Measurements from ENCODE around the gene PALLD.

The PALLD gene

DNA sequence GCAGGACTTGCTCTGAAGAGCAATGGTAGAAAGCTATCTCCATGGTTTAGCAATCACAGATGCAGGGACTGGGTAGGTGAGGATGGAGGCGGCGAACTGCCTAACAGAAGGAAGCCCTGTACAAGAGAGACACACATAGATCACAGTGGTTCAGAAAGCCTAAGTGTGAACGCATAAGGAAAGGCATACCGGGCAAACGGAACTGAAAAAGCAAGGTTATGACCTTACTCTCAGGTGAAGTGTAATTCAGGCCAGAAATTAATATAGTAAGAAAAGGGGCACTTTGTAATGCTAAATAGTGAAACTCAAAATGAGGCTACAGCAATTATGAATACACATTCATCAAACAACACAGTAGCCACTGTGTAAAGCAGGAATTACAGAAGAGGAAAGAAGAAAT is 126.6 kb downstream of the PALLD start:
- no peak for DNase-seq (ENCODE audit: low read depth)

DNA sequence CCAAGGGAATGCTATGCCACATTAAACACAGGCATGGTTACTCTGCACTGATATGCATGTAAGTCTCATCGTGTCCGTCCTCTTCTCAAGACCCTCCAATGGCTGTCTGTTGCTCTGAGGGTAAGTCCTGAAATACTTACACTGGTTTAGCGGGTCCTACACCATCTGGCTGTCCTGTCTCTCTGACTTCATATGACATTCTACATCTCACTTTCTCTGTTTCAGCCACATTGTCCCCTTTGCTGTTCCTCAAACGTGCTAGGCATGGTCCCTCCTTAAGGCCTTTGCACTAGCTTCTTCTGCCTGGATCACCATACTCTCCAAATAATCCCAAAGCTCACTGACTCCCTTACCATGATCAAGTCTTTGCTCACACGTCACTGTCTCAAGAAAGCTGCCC is 131.4 kb downstream of the PALLD start:
- no peak for DNase-seq (ENCODE audit: low read depth)

DNA sequence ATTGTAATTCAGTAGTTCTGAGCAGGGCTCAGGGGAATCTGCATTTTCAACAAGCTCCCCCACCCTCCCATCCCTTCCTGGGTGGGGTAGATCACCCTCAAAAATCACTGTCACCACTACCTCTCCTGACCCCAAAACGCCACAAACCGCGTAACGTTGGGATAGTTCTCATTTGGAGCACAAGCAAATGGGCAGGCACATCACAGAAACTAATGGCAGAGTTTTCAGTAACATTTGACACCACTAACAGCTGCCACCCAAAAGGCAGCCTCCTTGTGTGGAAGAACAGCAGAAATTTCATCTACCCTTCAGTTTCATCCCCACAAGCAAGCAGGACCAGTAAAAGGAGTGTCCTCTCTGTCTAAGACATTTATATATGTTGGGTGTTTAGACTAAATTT is 132.7 kb downstream of the PALLD start:
- DNase-seq (ENCODE audit: low read depth): no peak

DNA sequence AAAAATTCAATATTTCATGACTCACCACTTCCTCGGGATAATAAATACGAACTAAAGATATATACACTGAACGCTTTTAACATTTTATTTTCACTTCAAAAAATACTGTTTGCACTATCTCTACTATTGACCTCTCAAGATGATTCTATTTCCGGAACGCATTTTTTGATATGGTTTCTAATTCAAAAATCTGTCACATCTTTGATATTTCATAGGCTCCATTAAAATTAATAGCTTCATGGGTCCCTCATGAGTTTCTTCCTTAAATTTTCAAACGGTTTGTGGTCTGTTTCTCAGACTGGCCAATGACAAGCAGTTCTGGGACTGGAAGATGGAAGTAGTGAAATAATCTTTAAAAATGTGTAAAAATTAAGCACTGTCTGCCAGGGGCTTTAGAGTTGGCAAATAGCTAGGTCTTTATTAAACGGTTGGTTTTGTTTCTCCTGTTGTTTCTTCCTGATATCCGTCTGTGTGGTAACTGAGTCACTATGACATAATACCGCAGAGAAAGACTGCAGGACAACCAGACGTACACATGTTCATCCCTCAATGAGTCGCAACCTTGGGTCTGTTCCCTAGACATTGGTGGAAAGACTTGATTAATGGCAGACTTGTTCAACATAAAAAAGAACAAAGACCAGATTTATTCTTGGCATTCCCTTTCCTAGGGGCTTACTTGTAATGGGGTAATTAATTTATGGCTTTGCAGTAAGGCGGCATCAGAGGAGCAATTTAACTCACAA is 133.8 kb downstream of the PALLD start:
- no peak for DNase-seq (ENCODE audit: low read depth)

DNA sequence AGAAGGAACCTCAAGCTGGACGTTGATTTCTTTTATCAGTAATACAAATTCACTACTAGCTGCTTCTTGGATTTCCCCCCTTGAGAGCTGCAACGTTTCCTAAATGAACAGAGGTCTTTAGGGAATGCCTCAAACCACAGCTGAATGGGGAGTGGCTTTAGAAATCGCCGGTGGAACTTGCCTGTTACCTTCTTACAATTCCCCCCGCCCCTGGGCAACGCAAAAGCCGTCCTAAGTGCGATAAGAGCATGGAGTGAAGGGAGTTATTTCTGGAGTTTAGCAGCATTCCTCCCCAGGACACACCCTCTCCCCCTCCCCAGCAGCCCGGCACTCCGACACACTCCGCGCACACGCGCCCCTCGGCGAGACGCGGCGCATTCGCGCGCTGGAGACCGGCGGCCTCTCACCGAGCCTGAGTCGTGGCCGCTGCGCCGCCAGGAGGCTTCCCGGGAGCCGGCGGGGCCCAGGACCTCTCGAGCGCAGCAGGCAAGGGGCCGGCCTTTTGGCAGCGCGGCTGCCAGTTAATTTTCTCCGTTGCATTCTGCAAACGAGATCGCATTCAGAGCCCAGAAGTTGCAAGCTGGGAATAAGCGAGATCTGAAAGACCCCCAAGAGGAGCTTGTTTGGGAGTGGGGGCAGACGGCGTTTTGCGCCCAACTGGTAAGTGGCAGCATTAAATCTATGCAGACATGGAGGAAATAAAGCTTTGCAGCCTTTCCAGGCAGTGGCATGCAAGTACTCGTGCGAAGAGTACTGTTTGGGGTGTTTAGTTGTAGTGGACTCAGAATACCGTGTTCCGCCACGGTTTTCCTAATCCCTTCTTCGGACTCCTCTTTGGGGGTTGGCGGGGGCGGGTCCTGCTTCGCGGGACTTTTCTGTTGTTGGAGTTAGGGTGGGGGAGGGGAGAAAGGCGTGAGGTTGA is 134.7 kb downstream of the PALLD start:
- DNase-seq (ENCODE audit: low read depth): no peak

DNA sequence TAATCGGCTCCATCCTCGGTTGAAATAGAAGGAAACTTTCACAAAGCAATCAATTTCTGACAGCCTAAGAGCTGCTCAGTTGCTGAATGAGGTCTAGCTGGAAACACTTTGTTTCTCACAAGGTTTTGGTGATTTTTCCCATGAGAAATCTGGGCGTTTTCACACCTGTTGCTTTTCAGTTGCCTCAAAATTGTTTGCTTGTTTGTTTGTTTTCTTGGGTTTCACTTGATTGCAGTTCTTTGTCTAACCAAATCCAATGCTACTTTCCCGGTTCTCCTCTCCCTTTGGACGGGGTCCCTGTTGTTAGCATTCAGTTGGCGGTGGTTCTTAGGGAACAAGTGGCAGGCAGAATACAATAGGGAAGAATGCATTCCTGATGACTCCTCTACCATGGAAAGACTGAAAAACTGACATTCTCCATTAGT is 135.5 kb downstream of the PALLD start:
- DNase-seq (ENCODE audit: low read depth): no peak

DNA sequence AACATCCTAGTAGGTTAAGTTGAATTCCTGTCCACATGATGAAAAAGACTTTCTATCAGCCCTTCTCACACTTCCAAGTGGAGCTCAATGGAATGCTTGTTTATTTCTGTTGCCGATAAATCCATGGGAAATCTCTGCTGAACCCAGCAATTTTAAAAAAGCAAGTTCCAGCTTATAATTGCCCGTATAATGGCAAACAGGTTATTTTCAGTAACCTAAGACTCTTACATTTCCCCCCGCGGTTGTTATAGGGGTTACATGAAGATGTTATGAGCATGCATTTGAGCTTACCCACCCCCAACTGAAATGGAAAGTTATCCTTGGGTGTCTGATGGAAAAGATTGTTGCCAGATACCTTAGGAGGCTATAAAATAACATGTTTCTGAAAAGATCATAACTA is 136.2 kb downstream of the PALLD start:
- no peak for DNase-seq (ENCODE audit: low read depth)

DNA sequence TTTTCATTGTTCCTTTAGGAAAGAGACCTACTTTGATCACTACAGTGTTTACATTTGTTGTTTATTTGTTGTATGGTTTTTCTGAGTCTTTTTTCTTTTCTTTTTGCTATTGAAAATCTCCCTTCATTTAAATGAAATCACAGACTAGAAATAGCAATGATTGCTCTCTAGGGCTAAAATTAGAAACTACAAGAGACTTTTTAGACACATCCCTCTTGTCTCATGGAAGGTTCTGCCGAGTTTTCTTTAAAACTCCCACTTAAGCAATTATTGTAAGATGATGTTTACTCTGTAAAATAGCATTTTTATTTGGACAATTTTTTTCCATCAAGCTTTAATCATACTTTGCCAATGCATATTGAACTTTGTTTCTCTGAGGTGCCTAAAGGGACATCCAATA is 136.6 kb downstream of the PALLD start:
- no peak for DNase-seq (ENCODE audit: low read depth)

DNA sequence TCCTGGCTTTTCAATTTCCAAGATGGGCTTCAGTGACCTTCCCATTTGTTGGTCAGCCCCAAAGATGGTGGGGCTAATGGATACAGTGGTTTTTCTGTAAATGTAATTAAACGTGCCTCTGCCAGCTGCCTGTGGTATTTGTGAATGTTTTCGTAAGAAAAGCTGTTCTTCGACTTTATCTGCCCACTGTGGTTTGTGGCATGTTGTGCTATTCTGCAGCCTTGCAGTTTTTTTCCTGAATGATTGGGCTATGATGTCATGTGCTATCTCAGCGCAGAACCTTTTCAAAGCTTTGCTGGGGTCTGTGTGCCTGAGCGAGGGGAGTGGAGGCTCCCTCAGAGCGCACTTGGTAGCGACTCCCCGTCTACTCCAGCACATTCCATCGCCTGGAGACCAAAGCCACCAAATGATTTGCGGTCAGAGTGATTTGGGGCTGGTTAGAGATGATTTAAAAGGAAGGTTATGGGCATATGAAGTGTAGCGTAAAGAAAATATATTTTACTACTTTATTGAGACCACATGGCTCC is 137.5 kb downstream of the PALLD start:
- peak; percentile 84 for DNase-seq (ENCODE audit: low read depth)

DNA sequence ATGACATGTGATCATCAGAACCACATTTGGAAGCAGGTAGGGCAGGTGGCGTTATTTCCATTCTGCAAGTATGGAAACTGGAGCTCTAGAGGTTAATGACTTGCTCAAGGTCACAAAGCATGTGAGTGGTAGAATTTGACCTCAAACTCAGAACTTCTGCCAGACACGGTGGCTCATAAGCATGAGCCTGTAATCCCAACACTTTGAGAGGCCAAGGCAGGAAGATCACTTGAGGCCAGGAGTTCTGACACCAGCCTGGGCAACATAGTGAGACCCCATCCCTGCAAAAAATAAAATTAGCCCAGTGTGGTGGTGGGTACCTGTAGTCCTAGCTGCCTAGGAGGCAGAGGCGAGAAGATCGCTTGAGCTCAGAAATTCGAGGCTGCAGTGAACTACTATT is 139.2 kb downstream of the PALLD start:
- no peak for DNase-seq (ENCODE audit: low read depth)

DNA sequence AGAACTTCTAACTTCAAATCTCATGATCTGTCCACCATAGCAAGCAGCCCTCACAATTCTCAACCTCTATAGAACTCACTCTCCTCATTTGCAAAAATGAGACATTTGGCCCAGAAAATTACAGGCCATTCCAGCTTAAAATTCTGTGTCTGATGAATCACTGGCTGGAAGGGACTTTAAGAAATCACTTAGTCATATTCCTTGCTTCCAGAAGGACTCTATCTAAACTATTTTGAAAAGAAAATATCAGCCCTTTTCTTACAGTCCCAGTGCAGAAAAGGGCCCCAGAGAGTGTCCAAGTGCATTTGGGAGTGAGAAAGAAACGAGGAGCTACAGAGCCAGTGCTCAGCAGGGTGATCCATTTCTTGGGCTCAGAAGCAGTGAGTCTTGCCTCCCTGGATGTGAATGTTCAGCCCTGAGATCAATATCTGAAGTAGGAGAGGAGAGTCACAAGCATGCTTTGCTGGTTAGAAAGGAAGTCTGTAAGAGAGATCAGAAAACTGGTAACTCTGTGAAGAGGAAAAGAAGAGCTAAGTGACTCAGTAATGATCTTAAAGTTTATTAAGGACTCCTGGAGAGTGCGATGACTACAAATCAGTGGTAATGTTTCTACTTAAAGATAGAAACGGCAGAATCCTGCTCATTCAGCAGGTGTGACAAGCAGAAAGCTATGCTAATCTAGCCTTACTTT is 139.8 kb downstream of the PALLD start:
- peak; percentile 50 for DNase-seq (ENCODE audit: low read depth)

DNA sequence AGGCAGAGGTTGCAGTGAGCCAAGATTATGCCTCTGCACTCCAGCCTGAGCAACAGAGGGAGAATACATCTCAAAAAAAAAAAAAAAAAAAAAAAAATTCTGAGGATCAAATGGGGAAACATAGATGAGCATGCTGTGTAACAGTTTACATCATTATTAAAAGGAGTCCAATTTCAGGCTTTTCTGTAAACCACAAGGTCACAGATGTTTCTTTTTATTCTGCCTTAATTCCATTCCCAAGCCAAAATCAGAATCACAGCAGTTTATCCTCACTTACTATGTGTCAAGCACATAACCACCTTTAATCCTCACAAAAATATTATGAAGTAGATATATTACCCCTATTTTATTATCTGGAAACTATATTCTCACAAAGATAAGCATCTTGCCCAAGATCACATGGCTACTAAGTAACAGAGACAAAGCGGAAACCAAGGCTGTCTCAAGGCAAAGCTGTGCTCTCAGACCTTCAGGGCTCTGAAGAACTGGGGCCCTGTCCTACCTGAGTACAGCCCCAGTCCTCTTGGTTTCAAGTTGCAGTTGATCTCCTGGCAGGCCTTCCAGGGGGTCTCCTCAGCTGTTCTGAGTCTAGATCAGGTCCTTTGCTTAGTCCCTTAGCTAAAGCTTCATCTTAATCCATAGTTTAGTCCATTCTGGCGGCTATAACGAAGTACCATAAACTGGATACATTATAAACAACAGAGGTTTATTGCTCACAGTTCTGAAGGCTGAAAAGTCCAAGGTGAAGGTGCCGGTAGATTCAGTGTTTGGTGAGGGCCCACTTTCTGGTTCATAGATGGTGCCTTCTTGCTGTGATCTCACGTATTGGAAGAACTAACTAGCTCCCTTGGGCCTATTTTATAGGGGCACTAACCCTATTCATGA is 141.3 kb downstream of the PALLD start:
- DNase-seq (ENCODE audit: low read depth): peak; percentile 37

DNA sequence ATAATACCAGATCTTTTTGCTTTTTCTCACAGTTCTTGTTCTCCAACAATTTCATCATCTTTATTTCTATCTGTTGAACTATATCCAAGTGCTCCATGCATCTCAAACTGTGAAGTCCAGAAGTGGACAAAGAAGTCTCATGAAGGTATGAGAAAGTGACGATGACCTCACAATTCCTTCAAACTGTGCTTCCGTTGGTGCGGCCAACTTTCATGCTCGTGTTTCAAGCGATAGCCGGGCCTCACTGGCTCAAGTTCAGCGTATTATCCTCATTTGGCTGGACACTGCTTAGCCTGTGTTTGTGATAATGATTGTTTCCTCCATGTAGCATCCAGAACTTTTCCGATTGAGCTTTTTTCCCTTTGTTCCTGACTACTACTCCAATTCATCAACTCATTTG is 143.1 kb downstream of the PALLD start:
- DNase-seq (ENCODE audit: low read depth): no peak

DNA sequence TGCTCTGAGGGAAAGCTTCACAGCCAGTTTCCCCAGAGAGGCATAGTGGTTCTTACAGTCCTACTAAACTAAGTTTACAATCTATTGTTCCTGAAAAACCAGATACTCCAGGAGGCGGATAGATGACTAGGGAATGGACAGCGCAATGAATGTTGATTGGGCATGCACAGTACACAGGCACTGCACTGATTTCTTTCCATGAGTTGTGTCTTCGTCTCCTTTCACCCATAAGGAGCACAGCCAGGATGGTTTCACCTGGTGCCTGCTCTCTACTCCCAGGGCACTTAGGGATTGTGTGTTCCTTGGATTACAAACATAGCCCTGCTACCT is 144.9 kb downstream of the PALLD start:
- no peak for DNase-seq (ENCODE audit: low read depth)

DNA sequence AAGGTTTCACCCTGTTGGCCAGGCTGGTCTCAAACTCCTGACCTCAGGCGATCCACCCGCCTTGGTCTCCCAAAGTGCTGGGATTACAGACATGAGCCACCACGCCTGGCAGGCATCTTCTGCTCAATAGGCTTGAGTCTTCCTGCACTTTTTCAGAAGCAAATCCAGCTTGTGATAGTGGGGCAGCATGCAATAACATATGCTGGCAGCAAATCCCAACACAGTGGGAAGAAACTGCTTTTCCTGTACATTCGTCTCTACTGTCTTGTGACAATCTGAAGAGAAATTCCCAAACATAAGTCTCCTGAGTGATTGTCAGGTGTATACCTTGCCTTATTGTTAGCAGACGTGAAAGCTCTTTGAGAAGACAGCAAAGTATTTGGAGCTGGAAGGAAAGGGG is 145.7 kb downstream of the PALLD start:
- DNase-seq (ENCODE audit: low read depth): no peak

DNA sequence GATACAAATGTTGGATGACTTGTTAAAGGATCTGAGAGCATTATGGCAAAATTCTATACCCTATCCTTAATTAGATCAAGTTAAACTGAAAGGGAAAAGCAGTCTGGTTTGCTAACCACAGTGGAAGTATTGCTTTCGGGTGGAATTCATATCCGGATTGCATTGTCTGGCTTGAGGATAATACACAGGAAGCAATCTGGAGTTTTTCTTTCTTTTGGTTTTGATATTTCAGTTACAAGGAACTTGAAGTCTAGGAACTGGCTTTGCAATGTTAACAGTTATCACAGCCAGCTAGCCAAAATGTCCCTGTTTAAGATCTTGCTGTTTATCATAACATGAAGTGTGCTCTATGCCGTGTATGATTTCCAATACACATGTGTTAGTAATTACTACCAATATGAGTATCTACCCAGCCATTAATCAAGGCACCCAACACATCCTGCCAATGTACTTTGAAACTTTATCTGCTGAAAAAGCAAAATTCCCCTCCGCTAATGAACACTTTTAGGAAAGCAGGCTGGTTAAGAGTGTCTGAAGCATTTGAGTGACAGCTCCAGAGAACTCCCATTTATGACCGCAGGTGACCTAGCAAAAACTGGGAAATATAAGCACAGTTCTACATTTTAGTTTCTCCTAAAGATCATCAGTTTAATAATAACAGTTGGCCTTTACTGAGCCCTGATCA is 146.4 kb downstream of the PALLD start:
- no peak for DNase-seq (ENCODE audit: low read depth)

DNA sequence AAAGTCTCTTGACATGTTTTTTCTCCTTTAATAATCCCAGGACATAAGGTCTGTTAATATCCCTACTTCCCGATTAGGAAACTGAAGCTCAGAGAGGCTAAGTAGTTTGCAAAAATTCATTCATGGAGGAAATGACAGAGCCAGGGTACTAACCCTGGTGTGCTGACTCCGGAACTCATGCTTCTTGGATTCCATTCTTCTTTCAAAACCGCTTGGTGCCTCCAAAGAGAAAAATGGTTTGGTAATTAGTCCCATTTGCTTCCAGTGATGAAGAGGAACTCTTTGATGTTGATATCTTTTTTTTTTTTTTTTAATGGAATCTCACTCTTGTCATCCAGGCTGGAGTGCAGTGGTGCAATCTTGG is 146.9 kb downstream of the PALLD start:
- no peak for DNase-seq (ENCODE audit: low read depth)

DNA sequence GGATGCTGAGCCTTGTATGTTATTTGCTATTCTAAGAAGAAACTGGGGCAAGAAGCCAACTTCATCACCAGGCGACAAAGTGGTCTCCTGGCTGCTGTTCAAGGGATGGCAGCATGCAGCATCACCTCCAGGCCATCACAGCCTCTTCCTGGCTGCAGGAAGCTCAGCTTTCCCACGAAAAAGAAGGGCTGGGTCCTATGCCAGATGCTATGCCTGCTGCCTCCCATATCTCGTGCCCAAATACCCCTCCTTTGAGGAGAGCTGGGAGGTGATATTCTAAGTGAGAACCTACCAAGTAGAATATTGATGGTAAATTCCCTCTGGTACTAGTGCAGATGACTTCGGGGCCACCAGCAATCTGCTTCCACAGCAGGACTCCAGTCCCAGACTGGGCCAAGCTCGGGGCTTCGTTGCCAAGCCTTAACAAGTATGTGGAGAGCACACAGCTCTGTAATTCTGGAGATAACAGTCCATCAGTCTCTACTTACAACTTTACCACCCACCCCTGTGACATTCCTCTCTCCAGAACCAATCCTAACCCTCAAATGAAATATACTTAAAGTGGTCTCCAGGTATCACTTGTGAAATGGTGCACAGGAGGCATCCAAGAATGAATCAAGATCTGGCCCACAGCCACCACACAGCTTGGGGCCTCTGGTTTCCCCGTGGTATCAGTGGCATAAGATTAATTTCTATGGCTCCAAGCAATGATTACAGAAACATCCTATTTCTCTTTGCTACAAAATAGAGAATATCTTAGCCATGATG is 149.3 kb downstream of the PALLD start:
- DNase-seq (ENCODE audit: low read depth): no peak

DNA sequence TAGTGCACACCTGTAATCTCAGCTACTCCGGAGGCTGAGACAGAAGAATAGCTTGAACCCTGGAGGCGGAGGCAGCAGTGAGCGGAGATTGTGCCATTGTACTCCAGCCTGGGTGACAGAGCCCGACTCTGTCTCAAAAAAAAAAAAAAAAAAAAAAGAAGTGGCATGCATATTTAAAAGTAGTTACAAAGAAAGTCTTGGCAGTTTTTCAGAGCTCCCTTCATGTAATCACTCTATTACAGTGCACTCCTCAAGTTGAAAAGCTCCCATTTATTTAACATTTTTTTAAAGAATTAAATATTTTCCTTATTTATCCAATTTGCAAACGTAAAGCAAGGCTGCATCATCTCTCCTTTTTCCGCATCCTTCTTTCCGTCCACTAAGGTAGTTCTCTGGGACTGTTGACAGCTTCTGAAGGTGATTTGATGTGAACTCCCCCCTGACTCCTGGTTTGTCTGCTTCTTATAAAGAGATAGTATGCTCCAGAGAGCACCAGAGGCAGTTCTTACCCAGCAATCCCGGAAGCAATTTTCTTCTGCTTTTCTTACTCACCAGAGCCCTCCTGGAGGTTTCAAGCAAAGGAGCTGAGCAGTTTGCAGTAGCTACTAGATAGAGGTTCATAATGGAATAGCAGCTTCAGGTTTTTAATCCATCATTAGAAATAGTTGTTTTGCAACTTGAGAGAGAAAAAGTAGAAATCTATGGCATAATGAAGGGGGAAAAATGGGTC is 151.0 kb downstream of the PALLD start:
- DNase-seq (ENCODE audit: low read depth): no peak

DNA sequence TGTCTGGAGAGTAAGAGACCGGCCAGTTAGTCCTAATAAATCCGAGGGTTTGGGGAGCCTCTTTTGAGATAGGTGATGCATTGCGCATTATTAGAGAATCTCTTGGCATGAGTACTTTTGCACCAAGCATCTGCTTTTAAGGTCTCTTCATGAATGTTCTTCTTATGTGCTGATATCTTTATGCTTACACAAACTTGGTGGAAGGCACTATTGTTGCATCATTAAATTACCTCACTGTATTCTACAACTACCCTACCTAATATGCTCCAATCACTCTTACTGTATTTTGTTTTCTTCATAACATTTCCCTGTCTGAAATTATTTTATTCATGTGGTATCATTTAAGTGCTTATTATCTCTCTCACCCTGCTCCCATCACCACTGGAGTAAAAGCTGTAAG is 151.6 kb downstream of the PALLD start:
- no peak for DNase-seq (ENCODE audit: low read depth)
